ENCODE measurements around the gene IL11. TPM values are rescaled to one million over a fixed set of nuclear protein-coding genes. Genes with fewer than 3 reads are reported as not detected.

Gene IL11
- total and polyA plus RNA-seq, 7 donors: 0.06 TPM; not detected in 6

DNA sequence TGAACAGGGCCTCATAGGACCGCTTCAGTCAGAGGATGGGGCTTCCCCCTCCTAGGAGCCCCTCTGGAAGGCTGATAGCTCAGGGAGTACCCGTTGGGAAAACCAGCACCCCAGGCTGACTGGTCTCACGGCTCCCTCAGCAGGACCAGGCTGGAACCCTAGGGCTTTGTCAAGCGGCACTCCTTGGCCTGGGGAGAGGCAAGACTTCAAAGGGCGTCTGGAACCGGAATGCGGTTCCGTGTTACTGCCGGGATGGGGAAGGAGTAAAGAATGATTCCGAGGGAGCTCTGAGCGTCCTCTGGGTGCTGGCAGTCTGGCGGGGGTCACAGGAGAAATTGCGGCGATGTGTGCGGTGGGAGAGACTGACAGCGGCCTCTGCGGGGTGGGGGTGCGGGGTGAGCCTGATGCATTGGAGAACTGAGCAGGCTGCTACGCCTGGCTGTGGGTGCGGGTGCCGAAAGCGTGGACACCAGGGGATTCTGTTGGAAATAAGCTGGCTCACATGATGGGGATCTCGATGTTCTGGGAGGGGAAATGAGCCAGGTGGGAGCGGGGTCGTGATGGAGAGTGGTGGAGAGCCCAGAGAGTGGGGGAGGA is 17.6 kb downstream of the IL11 start:
- peaks cover 5% of the 10 kb centered on the region for H3K4me1 ChIP-seq
- no peak overlapping the region for H3K27ac ChIP-seq
- no peak overlapping the region for H3K4me3 ChIP-seq
- H3K9me3 ChIP-seq: no peaks in the 10 kb centered on the region
- no peak for ATAC-seq
- WGBS, 3 donors: 44 to 55% (median 48%) methylated on average over 25 of the region's 25 CpGs
- no peak for DNase-seq
- intact Hi-C loops (cut with DNase I): no loop called here
- TF ChIP-seq, protein P1, sequence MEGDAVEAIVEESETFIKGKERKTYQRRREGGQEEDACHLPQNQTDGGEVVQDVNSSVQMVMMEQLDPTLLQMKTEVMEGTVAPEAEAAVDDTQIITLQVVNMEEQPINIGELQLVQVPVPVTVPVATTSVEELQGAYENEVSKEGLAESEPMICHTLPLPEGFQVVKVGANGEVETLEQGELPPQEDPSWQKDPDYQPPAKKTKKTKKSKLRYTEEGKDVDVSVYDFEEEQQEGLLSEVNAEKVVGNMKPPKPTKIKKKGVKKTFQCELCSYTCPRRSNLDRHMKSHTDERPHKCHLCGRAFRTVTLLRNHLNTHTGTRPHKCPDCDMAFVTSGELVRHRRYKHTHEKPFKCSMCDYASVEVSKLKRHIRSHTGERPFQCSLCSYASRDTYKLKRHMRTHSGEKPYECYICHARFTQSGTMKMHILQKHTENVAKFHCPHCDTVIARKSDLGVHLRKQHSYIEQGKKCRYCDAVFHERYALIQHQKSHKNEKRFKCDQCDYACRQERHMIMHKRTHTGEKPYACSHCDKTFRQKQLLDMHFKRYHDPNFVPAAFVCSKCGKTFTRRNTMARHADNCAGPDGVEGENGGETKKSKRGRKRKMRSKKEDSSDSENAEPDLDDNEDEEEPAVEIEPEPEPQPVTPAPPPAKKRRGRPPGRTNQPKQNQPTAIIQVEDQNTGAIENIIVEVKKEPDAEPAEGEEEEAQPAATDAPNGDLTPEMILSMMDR (IDR thresholded peaks at IDR 0.05): no peak
- H3K36me3 ChIP-seq (ENCODE audit: insufficient read depth in 1 of 2, low read depth in 1 of 2): no peaks in the 10 kb centered on the region
- peaks cover 0 to 60% (median 23%) of the 10 kb centered on the region in 3 donors for H3K27me3 ChIP-seq (ENCODE audit: insufficient read depth in 3 of 3, low read length in 2 of 3)

DNA sequence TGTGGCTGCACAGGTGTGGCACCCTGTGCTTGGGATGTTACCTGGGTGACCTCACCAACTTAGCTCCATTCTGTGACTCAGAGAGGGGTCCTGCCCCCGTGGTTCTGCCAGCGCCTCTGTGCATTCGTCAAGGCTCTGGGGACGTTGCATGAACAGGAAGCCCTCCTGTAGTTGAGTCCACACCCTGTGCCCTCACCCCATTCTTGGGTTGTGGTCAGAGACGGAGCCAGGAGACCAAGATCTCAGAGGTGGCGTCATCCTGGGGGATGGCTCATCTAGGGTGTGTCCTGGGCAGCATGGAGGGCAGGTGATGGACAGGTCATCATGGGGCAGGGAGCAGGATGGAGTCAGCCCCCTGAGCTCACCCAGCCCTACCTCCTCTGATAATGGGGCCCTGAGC is 18.2 kb downstream of the IL11 start:
- H3K27ac ChIP-seq: no peak overlapping the region
- WGBS, 3 donors: 66 to 73% (median 70%) methylated on average over 6 of the region's 6 CpGs
- H3K36me3 ChIP-seq (ENCODE audit: insufficient read depth in 1 of 2, low read depth in 1 of 2): peaks cover 0 to 4% of the 10 kb centered on the region in 2 donors
- H3K4me1 ChIP-seq: peaks cover 5% of the 10 kb centered on the region
- H3K27me3 ChIP-seq (ENCODE audit: insufficient read depth in 3 of 3, low read length in 2 of 3): peaks cover 0 to 54% (median 21%) of the 10 kb centered on the region in 3 donors
- ATAC-seq: no peak
- TF ChIP-seq, protein P1 (IDR thresholded peaks at IDR 0.05): no peak
- intact Hi-C loops (cut with DNase I): no loop called here
- no peaks in the 10 kb centered on the region for H3K9me3 ChIP-seq
- DNase-seq: no peak
- H3K4me3 ChIP-seq: no peak overlapping the region

DNA sequence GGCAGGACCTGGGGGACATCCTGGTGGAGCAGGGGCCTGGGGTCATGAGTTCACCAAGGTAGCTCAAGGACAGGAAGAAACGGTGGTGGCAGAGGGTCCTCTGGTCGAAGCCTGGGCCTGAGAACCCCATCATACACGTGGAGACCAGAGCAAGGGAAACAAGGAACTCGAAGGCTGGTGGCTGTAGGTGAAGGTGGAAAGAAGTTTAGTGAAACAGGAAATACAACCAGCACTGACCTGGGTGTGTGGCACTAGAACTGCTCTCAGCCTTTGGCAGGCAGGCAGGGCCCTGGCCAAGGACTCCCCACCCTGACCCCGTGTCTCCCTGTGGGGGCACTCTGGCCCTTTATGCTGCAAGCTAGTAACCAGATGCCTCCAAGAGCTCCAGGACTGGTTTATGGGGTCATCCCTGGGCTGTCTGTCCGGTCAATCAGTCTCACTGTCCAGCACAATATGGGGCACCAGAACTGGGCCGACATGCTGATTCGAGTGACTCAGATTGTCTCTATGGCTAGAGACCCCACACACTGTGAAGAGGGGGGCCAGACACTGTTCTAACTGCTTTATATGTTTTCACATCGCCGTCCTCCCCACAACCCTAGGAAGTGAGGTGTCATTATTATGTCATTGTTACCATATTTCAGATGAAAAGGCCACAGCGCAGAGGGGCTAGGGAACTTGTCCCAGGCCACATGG is 19.5 kb downstream of the IL11 start:
- no peaks in the 10 kb centered on the region for H3K9me3 ChIP-seq
- H3K27me3 ChIP-seq (ENCODE audit: insufficient read depth in 3 of 3, low read length in 2 of 3): peaks cover 0 to 41% (median 15%) of the 10 kb centered on the region in 3 donors
- DNase-seq: no peak
- H3K27ac ChIP-seq: no peak overlapping the region
- no peak overlapping the region for H3K4me3 ChIP-seq
- ATAC-seq: no peak
- peaks cover 5% of the 10 kb centered on the region for H3K4me1 ChIP-seq
- TF ChIP-seq, protein P1 (IDR thresholded peaks at IDR 0.05): no peak
- intact Hi-C loops (cut with DNase I): no loop called here
- 60 to 64% (median 61%) methylated on average over 11 of the region's 11 CpGs for WGBS, 3 donors
- peaks cover 0 to 11% of the 10 kb centered on the region in 2 donors for H3K36me3 ChIP-seq (ENCODE audit: insufficient read depth in 1 of 2, low read depth in 1 of 2)

DNA sequence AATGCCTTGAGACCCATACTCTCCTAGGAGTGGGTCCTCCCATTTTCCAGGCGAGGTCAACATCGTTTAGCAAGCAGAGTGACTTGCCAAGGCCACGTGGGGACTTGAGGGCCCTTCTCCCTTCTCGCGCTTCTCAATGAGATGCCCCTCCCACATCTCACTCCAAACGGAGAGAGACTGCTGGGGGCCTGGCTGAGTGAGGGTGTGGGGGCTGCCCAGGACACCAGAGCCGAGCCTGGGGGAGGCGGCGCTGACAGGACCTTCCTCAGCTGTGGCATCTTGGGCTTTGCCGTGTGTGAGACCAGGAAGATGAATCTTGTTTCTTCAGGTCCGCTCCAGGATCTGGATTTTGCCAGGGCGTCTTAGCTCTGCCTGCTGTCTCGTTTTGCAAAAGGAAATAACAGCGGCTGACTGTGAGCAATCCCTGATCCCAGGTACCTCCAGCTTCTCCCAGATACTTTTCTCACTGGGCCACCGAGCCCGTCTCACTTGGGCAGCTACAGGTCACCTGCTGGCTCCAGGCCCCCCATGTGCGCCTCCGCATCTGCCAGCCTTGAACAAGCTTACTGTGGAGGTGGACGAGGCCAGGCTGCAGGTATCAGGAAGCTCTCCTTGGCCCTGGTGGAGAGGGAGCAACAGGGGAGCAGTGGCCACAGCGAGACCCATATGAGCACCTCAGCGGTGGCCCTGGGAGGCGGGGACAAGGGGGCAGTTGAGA is 21.8 kb downstream of the IL11 start:
- Histone ChIP-seq H3K36me3 (ENCODE audit: insufficient read depth in 1 of 2, low read depth in 1 of 2) (peaks cover 0 to 18% of the 10 kb centered on the region in 2 donors), H3K4me3 (no peak overlapping the region), H3K27me3 (ENCODE audit: insufficient read depth in 3 of 3, low read length in 2 of 3) (peaks cover 0 to 24% (median 10%) of the 10 kb centered on the region in 3 donors), H3K9me3 (no peaks in the 10 kb centered on the region), H3K4me1 (peaks cover 3% of the 10 kb centered on the region), H3K27ac (no peak overlapping the region)
- WGBS, 3 donors: 74 to 80% (median 77%) methylated on average over 22 of the region's 22 CpGs
- intact Hi-C loops (cut with DNase I): no loop called here
- TF ChIP-seq, protein P1 (IDR thresholded peaks at IDR 0.05): no peak
- no peak for ATAC-seq
- DNase-seq: no peak
